K562 (cell line): Measurements from ENCODE around the gene MON2. TPM values are rescaled to one million over a fixed set of nuclear protein-coding genes. Genes with fewer than 3 reads are reported as not detected.
A peak's percentile ranks its signal among the peaks of the same experiment; 100 is the strongest.

Source experiments
- ATAC-seq: fragments of 200-7000 bp; cut with Tn5 transposase; 3 replicates; pipeline ENCODE4 v1.9.1; 2020; ENCODE audit warnings: moderate library complexity
- BruUV-seq: library from RNA; stranded (reverse); fragments of 400-500 nt; replicated peaks from 2 replicates; lab custom pipeline; 2021; lab: Mats Ljungman, UMichigan
- CTCF ChIA-PET: fragments of 300-600 bp; formaldehyde crosslinking; extraction: SDS; loops from one replicate; lab custom pipeline; 2021; ENCODE audit warnings: low intra/inter-chr PET ratio; lab: Yijun Ruan, JAX
- POLR2A ChIA-PET: fragments of 300-600, 350-650 bp; sonication (Branson Sonifier 250); formaldehyde crosslinking; extraction: SDS; loops from one replicate; lab custom pipeline; 2021; ENCODE audit warnings: antibody characterized with exemption, inconsistent platforms; lab: Yijun Ruan, JAX
- DNase-seq, 4 experiments: peaks; one replicate each; pipeline versions ENCODE4 v3.0.0 to v3.0.0-alpha.2; 2011 to 2018; ENCODE audit warnings: low spot score in 3 of 4, mixed read lengths in 3 of 4; ENCODE audit errors: extremely low read depth in 1 of 4
- FAIRE-seq: peaks from 2 replicates; lab custom pipeline; 2011; peaks lifted over from hg19 to GRCh38; lab: Jason Lieb, UNC
- H2AFZ ChIP-seq: 2 replicates; pipeline ENCODE4 v1.6.0; 2011; ENCODE audit warnings: low read depth, low read length, control low read depth, inconsistent platforms
- H3K27ac ChIP-seq: fragments of 200-600 bp; 3 replicates; pipeline ENCODE4 v1.8.0; 2011; ENCODE audit warnings: low read depth, mild to moderate bottlenecking, control low read depth, inconsistent platforms, low read length, moderate library complexity, mixed read lengths; ENCODE audit errors: extremely low read depth
- H3K27me3 ChIP-seq, 2 experiments: fragments of 300-600 bp in 1 of 2; 2 replicates in 1 of 2; 3 replicates in 1 of 2; pipeline versions ENCODE4 v1.6.0 to v1.8.0; 2011; ENCODE audit warnings: inconsistent platforms in 2 of 2, low read length in 2 of 2, mild to moderate bottlenecking in 1 of 2, mixed read lengths in 1 of 2, moderate library complexity in 1 of 2; ENCODE audit not compliant: control insufficient read depth in 2 of 2, insufficient read depth in 2 of 2
- H3K36me3 ChIP-seq: fragments of 300-600 bp; 3 replicates; pipeline ENCODE4 v1.8.0; 2011; ENCODE audit warnings: mild to moderate bottlenecking, low read length, inconsistent platforms; ENCODE audit not compliant: control insufficient read depth, insufficient read depth
- H3K4me1 ChIP-seq, 2 experiments: fragments of 200-600 bp in 1 of 2; replicated peaks in 1 of 2; 2 replicates in 1 of 2; 3 replicates in 1 of 2; pipeline versions ENCODE4 v1.5.1 to v1.8.0; 2011; ENCODE audit warnings: inconsistent platforms in 2 of 2, low read length in 2 of 2, mild to moderate bottlenecking in 1 of 2, mixed read lengths in 1 of 2, moderate library complexity in 1 of 2; ENCODE audit not compliant: control insufficient read depth in 2 of 2, insufficient read depth in 2 of 2
- H3K4me2 ChIP-seq: 2 replicates; pipeline ENCODE4 v1.6.1; 2011; ENCODE audit warnings: low read length, control low read depth, inconsistent platforms, mixed read lengths; ENCODE audit not compliant: insufficient read depth
- H3K4me3 ChIP-seq: fragments of 200-600 bp; sonication (generic), shearing (Covaris generic); 2 replicates; pipeline ENCODE4 v1.5.1; 2016; ENCODE audit warnings: control low read depth, inconsistent platforms
- H3K79me2 ChIP-seq: fragments of 200-600 bp; 3 replicates; pipeline ENCODE4 v1.8.0; 2011; ENCODE audit warnings: low read length, inconsistent platforms; ENCODE audit not compliant: control insufficient read depth, insufficient read depth
- H3K9ac ChIP-seq, 2 experiments: 2 replicates each; pipeline versions ENCODE4 v1.6.0 to v1.6.1; 2011; ENCODE audit warnings: low read depth in 2 of 2, low read length in 2 of 2, control low read depth in 1 of 2, inconsistent platforms in 1 of 2, mild to moderate bottlenecking in 1 of 2, mixed read lengths in 1 of 2; ENCODE audit not compliant: insufficient read depth in 1 of 2
- H3K9me1 ChIP-seq: one replicate; pipeline ENCODE4 v1.6.0; 2011; ENCODE audit warnings: inconsistent platforms, mild to moderate bottlenecking, low read length, moderate library complexity; ENCODE audit not compliant: control insufficient read depth, insufficient read depth
- H3K9me3 ChIP-seq: replicated peaks from 2 replicates; pipeline ENCODE4 v1.5.1; 2011; ENCODE audit warnings: low read depth, low read length, inconsistent platforms; ENCODE audit not compliant: control insufficient read depth, insufficient read depth
- H4K20me1 ChIP-seq: replicated peaks from 2 replicates; pipeline ENCODE4 v1.6.1; 2011; ENCODE audit warnings: low read length, inconsistent platforms, mixed read lengths; ENCODE audit not compliant: control insufficient read depth, insufficient read depth
- DACH1 ChIP-seq: fragments of 450-650 bp; IDR thresholded peaks from 2 replicates; pipeline ENCODE4 v1.6.1; 2018; ENCODE audit not compliant: partially characterized antibody
- MCM5 ChIP-seq: fragments of 450-650 bp; IDR thresholded peaks from 2 replicates; pipeline ENCODE4 v1.6.1; 2016; ENCODE audit warnings: low read depth
- NRF1 ChIP-seq, 2 experiments: fragments of 450-650 bp; IDR thresholded peaks in 1 of 2; conservative IDR thresholded peaks in 1 of 2; 2 replicates each; pipeline ENCODE4 v1.6.1; 2014; ENCODE audit warnings: mild to moderate bottlenecking in 2 of 2
- ZNF445 ChIP-seq: fragments of 250-450 bp; sonication (Bioruptor Pico); IDR thresholded peaks from 2 replicates; pipeline ENCODE4 v1.4.0; 2020; ENCODE audit warnings: low read depth, mild to moderate bottlenecking, moderate library complexity
- WGBS: fragments of 100-300 bp; shearing (Covaris generic); methylation state at CpG from one replicate; pipeline ENCODE4 v1.1.6; 2016; ENCODE audit warnings: low coverage, mixed read lengths; ENCODE audit not compliant: insufficient coverage; ENCODE audit errors: missing lambda C conversion rate; 5-methylcytosine and 5-hydroxymethylcytosine counted together
- in situ Hi-C: fragments of 300-500 bp; cut with MboI; formaldehyde crosslinking; loops from 4 replicates; pipeline ENCODE4 v1.15.0; 2018; ENCODE audit warnings: inconsistent platforms, mixed read lengths
- intact Hi-C: fragments of 100-400 bp; cut with micrococcal nuclease; formaldehyde crosslinking; loops from 2 replicates; pipeline ENCODE4 v1.14.2; 2022
- polyA plus RNA-seq, 8 experiments: library from polyadenylated mRNA; depleted of rRNA in 4 of 8; stranded (reverse) in 5 of 8; unstranded in 3 of 8; fragments of >200 nt; fragmentation: Nextera tagmentation in 2 of 8; fragmentation: Illumina TruSeq in 1 of 8; extraction: Ambion mirVana in 2 of 8; extraction: Trizol in 1 of 8; gene quantifications; 2 replicates each; pipeline versions ENCODE4 v1.2.1 to v1.2.3, GENCODE V29; 2011 to 2014; ENCODE audit warnings: inconsistent platforms in 1 of 8, missing spikeins in 1 of 8
- total RNA-seq, 7 experiments: library from RNA; depleted of rRNA in 6 of 7; stranded (reverse); fragments of >200 nt in 6 of 7; fragmentation: Illumina TruSeq in 2 of 7; extraction: Trizol in 2 of 7; gene quantifications; 2 replicates each; pipeline versions ENCODE4 v1.2.1 to v1.2.3, GENCODE V29; 2011 to 2021; ENCODE audit warnings: low replicate concordance in 1 of 7

Gene MON2
- total and polyA plus RNA-seq, 9 of the 15 experiments (the other 6 are each of a cell fraction or from before 2014, with no cell fraction given): 3.6 to 31.6 (median 16.8) TPM

GRCh38 chr12:62429457-62429856 is 37.2 kb upstream of the MON2 start:
- no peaks in the 10 kb centered on the region for H3K79me2 ChIP-seq
- ATAC-seq (no peak), DNase-seq (no peak), FAIRE-seq (no peak)
- CTCF ChIA-PET: no interaction called here
- H3K4me1 ChIP-seq: no peaks in the 10 kb centered on the region
- H3K27me3 ChIP-seq: no peaks in the 10 kb centered on the region
- no peaks in the 10 kb centered on the region for H4K20me1 ChIP-seq
- no peak overlapping the region for H3K4me2 ChIP-seq
- BruUV-seq: no TSS peak
- peak; percentile 92 for TF ChIP-seq DACH1
- no peak for TF ChIP-seq MCM5
- H3K4me3 ChIP-seq: no peak overlapping the region
- no peaks in the 10 kb centered on the region for H3K9me1 ChIP-seq
- no peak overlapping the region for H3K27ac ChIP-seq
- H3K9me3 ChIP-seq: no peaks in the 10 kb centered on the region
- no peak overlapping the region for H3K9ac ChIP-seq
- H2AFZ ChIP-seq: no peak overlapping the region
- no peaks in the 10 kb centered on the region for H3K36me3 ChIP-seq
- POLR2A ChIA-PET: interaction anchor here (0.8 kb wide), 1 partner anchor 35 kb away, joined by 3 read pairs; no protein-coding TSS in a partner anchor
- intact Hi-C loops (no loop called here), in situ Hi-C loops (loop anchor here (25.0 kb wide), 1 partner anchor 633 kb away; no protein-coding TSS in a partner anchor)

GRCh38 chr12:62434494-62435302 is 31.9 kb upstream of the MON2 start:
- Histone ChIP-seq H3K9ac (peak overlapping the region; percentile 8 to 56; a peak in 1 of 4 replicates), H2AFZ (peak overlapping the region; percentile 91), H3K4me2 (peak overlapping the region; percentile 74), H3K36me3 (no peaks in the 10 kb centered on the region), H3K27ac (no peak overlapping the region), H3K4me1 (peaks cover 0 to 16% of the 10 kb centered on the region in 2 experiments; a peak in 3 of 5 replicates), H3K4me3 (peak overlapping the region; percentile 25), H3K9me1 (no peaks in the 10 kb centered on the region), H3K9me3 (no peaks in the 10 kb centered on the region), H3K27me3 (peaks cover 0 to 16% of the 10 kb centered on the region in 2 experiments; a peak in 2 of 5 replicates), H4K20me1 (no peaks in the 10 kb centered on the region), H3K79me2 (no peaks in the 10 kb centered on the region)
- ChIA-PET CTCF (no interaction called here), POLR2A (interaction anchor here (0.7 to 1.7 kb wide), 5 partner anchors 9 to 206 kb away, joined by 3 to 6 read pairs (median 3); partner anchors contain the start of gene MON2)
- peak; percentile 52 for ATAC-seq
- 9% methylated on average over 16 of the region's 16 CpGs for WGBS
- in situ Hi-C loops (loop anchor here (5.0 to 25.0 kb wide), 2 partner anchors 358 to 628 kb away; no protein-coding TSS in a partner anchor), intact Hi-C loops (loop anchor here (5.0 kb wide), 3 partner anchors 148 to 633 kb away; a partner anchor contains a TSS)
- BruUV-seq: no TSS peak
- TF ChIP-seq ZNF445 (CRISPR knock-in tag): no peak
- TF ChIP-seq NRF1 (conservative IDR thresholded peaks at IDR 0.05 in 1 of 2, IDR thresholded peaks at IDR 0.05 in 1 of 2): peak; percentile 28 to 29; a peak in 1 of 4 replicates
- no peak for FAIRE-seq
- no peak for DNase-seq
